ENCODE measurements around the gene PTPMT1. TPM values are rescaled to one million over a fixed set of nuclear protein-coding genes. Genes with fewer than 3 reads are reported as not detected.

Gene PTPMT1
- total RNA-seq, 4 donors from 2014 or later = 84.1 to 111 (median 90.1) TPM

DNA sequence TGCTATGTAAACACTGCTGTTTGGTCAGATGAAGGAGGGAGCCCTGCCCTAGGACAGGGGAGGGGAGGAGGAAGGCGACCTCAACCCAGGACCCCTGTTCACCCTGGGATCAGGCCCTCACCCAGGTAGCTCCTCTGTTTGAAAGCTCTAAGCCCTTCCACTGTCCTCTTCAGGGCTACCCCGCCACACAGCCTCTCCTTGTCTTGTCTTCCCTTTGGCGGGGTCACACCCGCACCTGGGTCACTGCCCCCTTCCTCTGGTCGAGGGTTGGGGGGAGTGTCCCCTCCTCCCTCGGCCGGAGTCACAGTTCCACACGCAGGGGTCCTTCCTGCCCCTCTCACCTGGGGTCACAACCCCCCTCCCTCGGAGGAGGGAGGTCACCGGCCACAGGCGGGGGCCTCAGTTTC, 463 bp upstream of the PTPMT1 start:
- WGBS, 2 donors = 9 to 13% methylated on average over 11 of the region's 11 CpGs
- intact Hi-C loops (cut with DNase I; ENCODE audit: low total_unique reads) = no loop called here
- TF ChIP-seq CTCF (IDR thresholded peaks at IDR 0.05) (no peak), POLR2A (IDR thresholded peaks at IDR 0.05) (no peak)
- peak overlapping the region; percentile 89 for H3K4me3 ChIP-seq (ENCODE audit: low read depth, poor library complexity, severe bottlenecking)
- peak in 1 of 2 donors; percentile 79 for DNase-seq (ENCODE audit: low spot score in 2 of 2)

GRCh38 chr11:47566149-47566698, 825 bp downstream of the PTPMT1 start:
- H3K4me3 ChIP-seq (ENCODE audit: low read depth, poor library complexity, severe bottlenecking) = peak overlapping the region; percentile 89
- peak in 1 of 2 donors; percentile 76 for DNase-seq (ENCODE audit: low spot score in 2 of 2)
- TF ChIP-seq CTCF (IDR thresholded peaks at IDR 0.05) (no peak), POLR2A (IDR thresholded peaks at IDR 0.05) (no peak)
- WGBS, 2 donors = 41 to 42% methylated on average over 17 of the region's 17 CpGs
- intact Hi-C loops (cut with DNase I; ENCODE audit: low total_unique reads) = no loop called here

DNA sequence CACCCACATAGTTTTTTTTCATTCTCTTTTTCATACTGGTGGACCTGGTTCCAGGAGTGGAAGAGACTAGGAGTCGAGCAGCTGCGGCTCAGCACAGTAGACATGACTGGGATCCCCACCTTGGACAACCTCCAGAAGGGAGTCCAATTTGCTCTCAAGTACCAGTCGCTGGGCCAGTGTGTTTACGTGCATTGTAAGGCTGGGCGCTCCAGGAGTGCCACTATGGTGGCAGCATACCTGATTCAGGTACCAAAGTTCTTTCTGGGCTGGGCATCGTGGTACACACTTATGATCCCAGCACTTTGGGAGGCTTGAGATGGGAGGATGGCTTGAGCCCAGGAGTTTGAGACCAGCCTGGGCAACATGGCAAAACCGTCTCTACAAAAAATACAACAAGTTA, 4.2 kb downstream of the PTPMT1 start:
- DNase-seq (ENCODE audit: low spot score in 2 of 2) = no peak
- intact Hi-C loops (cut with DNase I; ENCODE audit: low total_unique reads) = no loop called here
- WGBS, 2 donors = 96 to 98% methylated on average over 7 of the region's 7 CpGs
- no peak for TF ChIP-seq CTCF (IDR thresholded peaks at IDR 0.05)
- no peak for TF ChIP-seq POLR2A (IDR thresholded peaks at IDR 0.05)
- H3K4me3 ChIP-seq (ENCODE audit: low read depth, poor library complexity, severe bottlenecking) = no peak overlapping the region

DNA sequence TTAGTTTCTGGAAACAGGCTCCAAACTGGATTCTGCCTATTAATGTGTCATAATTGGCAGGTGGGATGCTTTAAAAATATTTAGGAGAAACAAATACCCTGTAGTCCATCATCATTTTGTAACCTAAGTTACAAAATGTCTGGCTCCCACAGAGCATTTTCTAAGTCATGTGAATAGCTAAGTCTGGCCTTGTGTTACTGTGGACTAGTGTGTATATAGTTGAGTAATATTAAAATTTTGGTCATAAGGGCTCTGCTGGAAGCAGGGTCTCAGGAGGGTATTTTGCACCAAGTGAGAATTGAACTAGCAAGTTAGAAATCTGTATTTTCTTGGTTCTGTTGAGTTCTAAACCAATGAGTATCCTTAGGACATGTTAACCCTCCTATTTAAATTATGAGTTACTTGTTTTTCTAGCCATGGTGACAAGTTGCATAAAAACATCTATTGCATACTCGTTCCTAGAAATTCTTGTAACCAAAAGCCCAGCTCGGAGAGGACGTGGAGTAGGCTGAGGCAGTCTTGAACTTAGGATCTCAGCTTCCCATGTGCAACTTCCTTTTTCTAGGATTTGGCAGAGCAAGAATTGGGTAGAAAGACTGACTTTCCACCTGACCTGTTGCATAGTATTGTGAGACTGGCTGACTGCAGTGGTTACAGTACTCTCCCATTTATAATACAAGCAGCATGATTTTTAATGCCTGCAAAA, 5.4 kb downstream of the PTPMT1 start:
- intact Hi-C loops (cut with DNase I; ENCODE audit: low total_unique reads) = no loop called here
- TF ChIP-seq POLR2A (IDR thresholded peaks at IDR 0.05) (no peak), CTCF (IDR thresholded peaks at IDR 0.05) (no peak)
- H3K4me3 ChIP-seq (ENCODE audit: low read depth, poor library complexity, severe bottlenecking) = no peak overlapping the region
- WGBS, 2 donors = 80% methylated on average over 3 of the region's 3 CpGs
- no peak for DNase-seq (ENCODE audit: low spot score in 2 of 2)

DNA sequence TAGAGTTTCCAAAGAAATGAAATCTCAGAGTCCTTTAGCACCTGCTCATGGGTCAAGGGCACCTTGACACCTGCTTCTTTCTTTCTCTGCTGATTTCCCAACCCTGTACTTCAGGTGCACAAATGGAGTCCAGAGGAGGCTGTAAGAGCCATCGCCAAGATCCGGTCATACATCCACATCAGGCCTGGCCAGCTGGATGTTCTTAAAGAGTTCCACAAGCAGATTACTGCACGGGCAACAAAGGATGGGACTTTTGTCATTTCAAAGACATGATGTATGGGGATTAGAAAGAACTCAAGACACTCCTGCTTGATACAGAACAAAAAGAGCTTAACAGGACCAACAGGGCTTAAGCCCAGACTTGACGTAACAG, 5.9 kb downstream of the PTPMT1 start:
- H3K4me3 ChIP-seq (ENCODE audit: low read depth, poor library complexity, severe bottlenecking) = no peak overlapping the region
- intact Hi-C loops (cut with DNase I; ENCODE audit: low total_unique reads) = no loop called here
- WGBS, 2 donors = 79 to 82% methylated on average over 4 of the region's 4 CpGs
- no peak for DNase-seq (ENCODE audit: low spot score in 2 of 2)
- TF ChIP-seq POLR2A (IDR thresholded peaks at IDR 0.05) = no peak
- no peak for TF ChIP-seq CTCF (IDR thresholded peaks at IDR 0.05)

DNA sequence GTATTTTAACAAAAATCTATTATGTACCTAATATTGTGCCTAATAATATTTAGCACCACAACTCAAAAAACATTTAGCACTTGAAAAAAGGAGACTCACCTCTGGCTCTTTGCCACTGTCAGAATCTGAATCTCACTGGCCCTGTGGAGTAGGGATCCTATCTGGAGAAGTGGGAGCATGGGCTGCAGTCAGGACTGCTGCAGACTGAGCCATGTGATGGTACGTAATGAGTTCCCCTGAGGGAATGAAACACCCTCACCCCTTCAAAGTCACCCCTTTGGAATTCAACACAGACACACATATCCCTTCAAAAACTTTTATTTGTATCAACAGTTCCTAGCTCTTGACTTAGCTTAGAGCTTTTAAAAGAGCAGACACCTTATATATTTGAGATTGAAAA, 6.5 kb downstream of the PTPMT1 start:
- 69 to 71% methylated on average over 1 of the region's 1 CpG for WGBS, 2 donors
- no peak for DNase-seq (ENCODE audit: low spot score in 2 of 2)
- intact Hi-C loops (cut with DNase I; ENCODE audit: low total_unique reads) = no loop called here
- TF ChIP-seq CTCF (IDR thresholded peaks at IDR 0.05) = no peak
- no peak for TF ChIP-seq POLR2A (IDR thresholded peaks at IDR 0.05)
- no peak overlapping the region for H3K4me3 ChIP-seq (ENCODE audit: low read depth, poor library complexity, severe bottlenecking)
